HG02623 (cell line): ENCODE measurements around the gene PSMC4.
"Not testable (repeated sequence)": the region's sequence is repeated elsewhere in the genome, so short reads cannot be mapped to it uniquely, and the experiment has no call there.

Source experiments
- ATAC-seq: cut with Tn5 transposase; IDR thresholded peaks from one replicate; pipeline ENCODE4 v1.9.1; 2021; ENCODE audit warnings: moderate library complexity; ENCODE audit not compliant: unreplicated experiment

PSMC4 gene

DNA sequence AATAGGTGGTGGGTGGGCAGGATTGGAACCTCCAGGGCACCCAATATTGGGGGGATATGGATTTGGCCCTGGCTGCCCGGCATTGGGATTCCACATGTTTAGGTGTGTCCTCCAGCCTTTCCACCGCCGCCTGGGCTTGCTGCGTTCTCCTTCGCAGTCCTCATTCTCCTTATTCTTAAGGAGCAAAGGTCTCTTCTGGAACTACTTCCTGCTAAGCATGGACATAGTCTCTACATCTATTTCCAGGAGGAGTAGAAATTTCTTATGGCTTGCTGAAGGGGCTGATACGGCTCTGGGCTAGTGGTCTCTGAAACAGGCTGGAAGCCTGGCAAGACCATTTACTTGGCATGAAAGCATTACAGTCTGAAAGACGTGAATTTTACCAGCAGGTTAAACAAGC, 27.4 kb upstream of the PSMC4 start:
- ATAC-seq: no peak

DNA sequence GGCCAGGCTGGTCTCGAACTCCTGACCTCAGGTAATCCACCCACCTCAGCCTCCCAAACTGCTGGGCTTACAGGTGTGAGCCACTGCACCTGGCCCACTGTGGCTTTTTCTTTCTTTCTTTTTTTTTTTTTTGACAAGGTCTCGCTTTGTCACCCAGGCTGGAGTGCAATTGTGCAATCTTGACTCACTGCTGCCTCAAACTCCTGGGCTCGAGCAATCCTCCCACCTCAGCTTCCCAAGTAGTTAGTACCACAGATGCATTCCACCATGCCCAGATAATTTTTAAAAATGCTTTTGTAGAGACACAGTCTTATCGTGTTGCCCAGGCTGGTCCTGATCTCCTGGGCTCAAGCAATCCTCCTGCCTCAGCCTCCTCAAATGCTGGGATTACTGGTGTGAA, 24.4 kb upstream of the PSMC4 start:
- no peak for ATAC-seq

DNA sequence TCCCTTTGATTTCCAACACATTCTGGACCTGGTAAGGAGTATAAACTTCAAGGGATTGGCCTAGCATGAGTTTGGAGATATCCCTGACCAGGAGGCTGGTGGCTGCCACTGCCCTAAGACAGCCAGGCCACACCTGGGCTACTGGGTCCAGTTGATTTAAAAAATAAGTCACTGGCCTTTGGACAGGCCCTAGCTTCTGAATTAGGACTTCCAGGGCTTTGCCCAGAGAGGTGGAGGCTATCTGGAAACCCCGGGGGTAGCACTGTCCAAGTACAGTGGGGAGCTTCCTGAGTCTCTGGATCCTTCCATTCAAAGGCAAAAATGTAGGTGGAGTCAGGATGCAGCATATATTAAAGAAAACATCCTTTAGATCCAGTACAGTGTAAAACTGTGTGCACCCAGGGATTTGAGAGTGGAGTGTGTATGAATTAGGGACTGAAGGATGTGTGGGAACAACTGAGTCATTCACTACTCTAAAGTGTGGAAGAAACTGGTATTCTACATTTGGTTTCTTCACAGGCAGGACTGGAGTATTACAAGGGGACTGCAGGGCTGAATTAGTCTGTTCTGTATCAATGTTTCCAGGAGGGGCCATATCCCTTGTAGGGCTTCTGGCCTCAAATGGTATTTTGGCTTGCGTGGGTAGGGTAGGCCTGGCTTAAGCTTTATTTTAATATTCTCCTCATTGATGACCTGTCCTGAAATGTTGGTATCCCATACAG, 21.8 kb upstream of the PSMC4 start:
- no peak for ATAC-seq

DNA sequence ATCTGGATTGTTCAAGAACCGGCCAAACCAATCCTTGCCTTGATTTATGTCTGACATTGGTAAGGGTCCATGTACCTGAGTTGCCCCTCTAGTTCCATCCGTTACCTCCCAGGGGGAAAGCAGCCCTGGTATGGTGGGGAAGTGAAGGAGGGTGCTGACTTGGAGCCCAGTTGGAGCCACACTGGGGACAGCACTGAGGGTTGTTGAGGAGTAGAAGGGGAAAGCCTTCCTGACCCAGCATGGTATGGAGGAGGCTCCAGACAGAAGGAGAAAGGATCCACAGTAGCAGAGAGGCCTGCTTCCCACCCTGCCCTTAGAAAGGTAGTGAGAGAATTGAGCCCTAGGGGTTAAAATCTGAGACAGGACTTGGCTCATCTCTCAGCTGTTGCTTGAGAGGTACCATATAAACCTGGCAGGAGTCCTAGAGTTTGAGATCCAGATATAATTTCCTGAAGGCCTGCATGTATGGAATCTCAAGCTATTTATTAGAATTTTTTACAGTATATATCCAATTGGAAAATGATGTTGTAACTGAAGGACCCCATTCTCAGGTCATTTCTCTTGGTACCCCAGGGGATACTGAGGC, 19.8 kb upstream of the PSMC4 start:
- no peak for ATAC-seq

DNA sequence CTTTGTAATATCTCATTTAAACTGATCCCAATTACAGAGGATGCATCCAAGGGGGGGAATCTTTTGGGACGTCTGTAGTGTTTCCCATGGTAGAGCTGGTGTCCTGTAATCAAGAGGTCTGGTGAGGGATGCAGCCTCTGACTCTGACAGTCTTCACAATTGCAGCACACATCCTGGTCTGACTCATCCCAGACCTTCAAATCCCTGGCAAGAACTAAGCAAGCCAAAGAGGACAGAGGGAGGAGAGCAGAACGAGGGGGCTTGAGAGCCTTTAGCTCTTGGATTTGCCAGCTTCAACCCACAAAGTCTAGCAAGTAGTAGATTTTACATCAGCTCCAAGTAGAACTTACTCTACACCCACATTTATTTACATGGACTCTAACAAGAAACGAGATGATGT, 19.3 kb upstream of the PSMC4 start:
- ATAC-seq: no peak

DNA sequence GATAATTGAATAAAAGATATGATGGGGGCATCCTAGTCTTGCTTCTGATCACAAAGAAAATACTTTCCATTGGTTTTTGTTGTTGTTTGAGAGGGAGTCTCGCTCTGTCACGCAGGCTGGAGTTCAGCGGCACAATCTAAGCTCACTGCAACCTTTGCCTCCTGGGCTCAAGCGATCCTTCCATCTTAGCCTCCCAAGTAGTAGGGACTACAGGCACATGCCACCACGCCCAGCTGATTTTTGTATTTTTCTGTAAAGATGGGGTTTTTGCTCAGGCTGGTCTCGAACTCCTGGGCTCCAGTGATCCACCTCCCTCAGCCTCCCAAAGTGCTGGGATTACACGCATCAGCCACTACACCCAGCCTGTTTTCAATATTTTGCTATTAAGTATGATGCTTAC, 17.1 kb upstream of the PSMC4 start:
- no peak for ATAC-seq

DNA sequence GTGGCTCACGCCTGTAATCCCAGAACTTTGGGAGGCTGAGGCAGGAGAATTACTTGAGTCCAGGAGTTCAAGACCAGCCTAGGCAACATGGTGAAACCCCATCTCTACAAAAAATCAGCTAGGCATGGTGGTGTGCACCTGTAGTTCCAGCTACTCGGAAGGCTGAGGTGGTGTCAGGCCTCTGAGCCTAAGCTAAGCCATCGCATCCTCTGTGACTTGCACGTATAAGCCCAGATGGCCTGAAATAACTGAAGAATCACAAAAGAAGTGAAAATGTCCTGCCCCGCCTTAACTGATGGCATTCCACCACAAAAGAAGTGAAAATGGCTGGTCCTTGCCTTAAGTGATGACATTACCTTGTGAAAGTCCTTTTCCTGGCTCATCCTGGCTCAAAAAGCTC, 13.1 kb upstream of the PSMC4 start:
- ATAC-seq: not testable (repeated sequence)

DNA sequence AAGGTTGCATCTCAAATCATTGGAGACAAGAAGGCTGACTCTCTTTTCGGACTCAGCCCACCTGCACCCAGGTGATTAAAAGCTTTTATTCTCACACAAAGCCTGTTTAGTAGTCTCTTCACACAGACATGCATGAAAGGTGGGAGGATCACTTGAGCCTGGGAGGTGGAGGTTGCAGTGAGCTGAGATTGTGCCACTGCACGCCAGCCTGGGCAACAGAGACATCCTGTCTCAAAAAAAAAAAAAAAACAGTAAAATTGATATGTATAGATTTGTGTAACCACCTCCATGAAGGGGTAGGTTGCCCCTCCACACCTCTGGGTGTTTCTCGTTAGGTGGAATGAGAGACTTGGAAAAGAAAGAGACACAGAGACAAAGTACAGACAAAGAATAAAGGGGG, 12.0 kb upstream of the PSMC4 start:
- ATAC-seq: not testable (repeated sequence)

DNA sequence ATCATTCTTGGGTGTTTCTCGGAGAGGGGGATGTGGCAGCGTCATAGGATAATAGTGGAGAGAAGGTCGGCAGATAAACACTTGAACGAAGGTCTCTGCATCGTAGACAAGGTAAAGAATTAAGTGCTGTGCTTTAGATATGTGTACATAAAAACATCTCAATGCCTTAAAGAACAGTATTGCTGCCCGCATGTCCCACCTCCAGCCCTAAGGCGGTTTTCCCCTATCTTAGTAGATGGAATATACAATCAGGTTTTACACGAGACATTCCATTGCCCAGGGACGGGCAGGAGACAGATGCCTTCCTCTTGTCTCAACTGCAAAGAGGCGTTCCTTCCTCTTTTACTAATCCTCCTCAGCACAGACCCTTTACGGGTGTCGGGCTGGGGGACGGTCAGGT, 11.6 kb upstream of the PSMC4 start:
- not testable (repeated sequence) for ATAC-seq

DNA sequence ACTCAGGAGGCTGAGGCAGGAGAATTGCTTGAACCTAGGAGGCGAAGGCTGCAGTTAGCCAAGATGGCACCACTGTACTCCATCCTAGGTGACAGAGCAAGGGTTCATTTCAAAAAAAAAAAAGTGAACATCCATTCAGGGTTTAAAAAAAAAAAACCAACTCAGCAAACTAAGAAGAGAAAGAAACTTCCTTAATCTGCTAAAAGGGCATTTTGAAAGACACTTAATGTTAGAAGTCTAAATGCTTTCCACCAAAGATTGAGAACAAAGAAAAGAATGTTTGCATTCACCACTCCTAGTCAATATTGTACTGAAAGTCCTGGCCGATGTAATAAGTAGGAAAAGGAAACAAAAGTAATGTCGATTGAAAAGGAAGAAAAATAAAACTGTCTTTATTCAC, 7.1 kb upstream of the PSMC4 start:
- no peak for ATAC-seq

DNA sequence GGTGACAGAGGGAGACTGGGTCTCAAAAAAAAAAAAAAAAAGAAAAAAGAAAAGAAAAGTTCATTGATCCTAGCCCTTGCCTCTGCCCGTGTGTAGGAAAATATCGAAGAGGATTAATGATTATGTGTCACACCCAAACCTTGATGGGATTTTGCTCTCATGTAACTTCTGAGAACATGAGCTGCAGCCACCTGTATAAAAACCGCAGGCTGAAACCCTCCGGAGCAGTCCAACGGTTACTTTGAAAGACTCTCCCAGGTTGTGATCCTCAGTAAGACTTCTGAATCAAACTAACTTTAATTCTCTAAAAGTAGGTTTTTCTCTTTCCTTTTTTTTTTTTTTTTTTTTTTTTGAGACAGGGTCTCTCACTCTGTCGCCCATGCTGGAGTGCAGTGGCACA, 4.3 kb upstream of the PSMC4 start:
- ATAC-seq: no peak

DNA sequence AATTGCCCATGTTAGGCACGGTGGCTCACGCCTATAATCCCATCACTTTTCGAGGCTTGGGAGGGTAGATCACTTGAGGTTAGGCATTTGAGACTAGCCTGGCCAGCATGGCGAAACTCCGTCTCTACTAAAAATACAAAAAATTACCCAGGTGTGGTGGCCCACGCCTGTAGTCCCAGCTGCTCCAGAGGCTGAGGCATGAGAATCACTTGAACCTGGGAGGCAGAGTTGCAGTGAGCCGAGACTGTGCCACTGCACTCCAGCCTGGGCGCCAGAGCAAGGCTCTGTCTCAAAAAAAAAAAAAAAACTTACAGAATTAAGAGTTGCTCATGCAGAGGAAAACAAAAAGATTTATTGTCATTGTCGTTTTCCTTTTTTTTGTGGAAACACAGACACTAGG, 3.4 kb upstream of the PSMC4 start:
- no peak for ATAC-seq

DNA sequence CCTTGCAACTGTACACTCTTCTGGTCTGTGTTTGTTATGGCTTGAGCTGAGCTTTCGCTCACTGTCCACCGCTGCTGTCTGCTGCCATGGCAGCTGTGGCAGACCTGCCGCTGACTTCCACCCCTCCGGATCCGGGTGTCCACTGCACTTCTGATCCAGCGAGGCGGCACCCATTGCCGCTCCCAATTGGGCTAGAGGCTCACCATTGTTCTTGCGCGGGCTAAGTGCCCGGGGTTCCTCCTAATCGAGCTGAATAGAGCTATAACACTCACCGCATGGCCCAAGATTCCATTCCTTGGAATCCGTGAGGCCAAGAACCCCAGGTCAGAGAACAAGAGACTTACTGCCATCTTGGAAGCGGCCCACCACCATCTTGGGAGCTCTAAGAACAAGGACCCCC, 2.2 kb upstream of the PSMC4 start:
- no peak for ATAC-seq

DNA sequence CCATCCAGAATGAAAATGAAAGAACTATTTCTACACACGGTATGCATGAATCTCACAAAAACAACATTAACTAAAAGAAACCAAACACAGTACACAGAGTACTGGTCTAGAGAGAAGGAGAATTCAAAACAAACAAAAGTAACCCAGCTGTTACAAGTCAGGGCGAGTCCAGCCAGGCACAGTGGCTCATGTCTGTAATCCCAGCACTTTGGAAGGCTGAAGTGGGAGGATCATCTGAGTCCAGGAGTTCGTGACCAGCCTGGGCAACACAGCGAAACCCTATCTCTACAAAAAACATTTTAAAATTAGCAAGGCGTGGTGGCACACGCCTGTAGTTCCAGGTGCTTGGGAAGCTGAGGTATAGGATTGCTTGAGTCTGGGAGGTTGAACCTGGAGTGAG, 1.7 kb upstream of the PSMC4 start:
- no peak for ATAC-seq

DNA sequence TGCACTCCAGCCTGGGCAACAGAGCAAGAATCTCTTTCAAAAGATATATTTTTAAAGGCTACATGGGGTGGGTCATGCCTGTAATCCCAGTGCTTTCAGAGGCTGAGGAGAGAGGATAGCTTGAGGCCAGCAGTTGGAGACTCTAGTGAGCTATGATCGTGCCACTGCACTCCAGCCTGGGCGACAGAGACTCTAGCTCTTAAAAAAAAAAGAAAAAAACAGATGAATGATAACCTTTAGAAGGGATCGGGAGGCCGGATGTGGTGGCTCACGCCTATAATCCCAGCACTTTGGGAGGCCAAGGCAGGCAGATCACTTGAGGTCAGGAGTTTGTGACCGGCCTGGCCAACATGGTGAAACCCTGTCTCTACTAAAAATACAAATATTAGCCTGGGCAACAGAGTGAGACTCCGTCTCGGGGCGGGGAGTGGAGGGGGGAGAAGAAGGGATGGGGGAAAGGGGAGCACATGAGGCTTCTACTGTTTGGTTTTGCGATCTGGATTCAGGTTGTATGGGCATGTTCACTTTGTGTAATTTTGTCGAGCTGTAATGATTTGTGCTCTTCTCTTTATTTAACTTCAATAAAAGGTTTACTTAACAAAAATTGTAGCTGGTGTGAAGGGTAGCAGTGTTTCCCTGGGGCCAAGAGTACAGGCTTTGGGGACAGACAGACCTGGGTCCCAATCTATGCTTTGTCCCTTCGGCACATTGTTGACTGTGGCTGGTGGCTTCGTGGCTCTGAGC, 1.1 kb upstream of the PSMC4 start:
- no peak for ATAC-seq

DNA sequence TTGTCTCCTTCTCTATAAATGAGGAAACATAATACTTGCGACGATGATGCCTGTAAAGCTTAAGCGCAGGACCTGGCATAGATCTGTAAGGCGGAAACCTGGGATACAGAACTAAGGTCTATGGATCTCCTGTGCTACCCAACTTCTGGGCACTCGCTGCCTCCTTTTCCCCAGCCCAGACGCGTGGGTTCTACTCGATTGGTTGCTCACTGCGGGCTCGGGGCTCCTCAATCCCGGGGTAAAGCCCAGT, 615 bp upstream of the PSMC4 start:
- no peak for ATAC-seq

DNA sequence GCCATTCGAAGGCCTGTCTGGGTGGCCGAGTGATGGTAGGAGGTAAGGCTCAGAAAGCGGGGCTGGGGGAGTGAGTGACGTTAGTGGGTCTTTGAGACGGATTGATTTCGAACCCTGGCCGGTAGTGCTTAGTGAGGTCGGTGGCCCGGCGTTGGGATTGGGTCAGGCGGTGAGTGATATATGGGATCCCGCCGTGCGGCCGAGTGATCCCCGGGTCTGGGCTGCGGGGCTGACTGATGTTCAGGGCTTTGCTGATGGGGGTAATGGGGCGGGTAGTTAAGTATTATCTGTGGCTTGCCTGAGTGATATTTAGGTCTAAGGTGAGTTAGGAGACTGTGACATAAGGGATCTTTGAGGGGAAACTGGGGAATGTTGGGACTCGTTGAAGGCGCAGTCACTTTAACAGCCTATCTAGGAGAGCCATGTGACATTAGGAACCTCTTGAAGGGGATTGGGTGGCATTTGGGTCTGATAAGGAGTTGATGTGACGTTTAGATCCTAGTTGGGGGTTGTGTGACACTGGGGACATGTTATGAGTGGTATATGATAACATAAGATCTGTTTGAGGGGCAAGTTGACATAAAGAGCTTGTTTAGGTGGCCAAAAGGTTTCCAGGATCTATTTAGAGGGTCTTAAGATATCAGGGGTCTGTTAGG, 543 bp downstream of the PSMC4 start:
- ATAC-seq: no peak

DNA sequence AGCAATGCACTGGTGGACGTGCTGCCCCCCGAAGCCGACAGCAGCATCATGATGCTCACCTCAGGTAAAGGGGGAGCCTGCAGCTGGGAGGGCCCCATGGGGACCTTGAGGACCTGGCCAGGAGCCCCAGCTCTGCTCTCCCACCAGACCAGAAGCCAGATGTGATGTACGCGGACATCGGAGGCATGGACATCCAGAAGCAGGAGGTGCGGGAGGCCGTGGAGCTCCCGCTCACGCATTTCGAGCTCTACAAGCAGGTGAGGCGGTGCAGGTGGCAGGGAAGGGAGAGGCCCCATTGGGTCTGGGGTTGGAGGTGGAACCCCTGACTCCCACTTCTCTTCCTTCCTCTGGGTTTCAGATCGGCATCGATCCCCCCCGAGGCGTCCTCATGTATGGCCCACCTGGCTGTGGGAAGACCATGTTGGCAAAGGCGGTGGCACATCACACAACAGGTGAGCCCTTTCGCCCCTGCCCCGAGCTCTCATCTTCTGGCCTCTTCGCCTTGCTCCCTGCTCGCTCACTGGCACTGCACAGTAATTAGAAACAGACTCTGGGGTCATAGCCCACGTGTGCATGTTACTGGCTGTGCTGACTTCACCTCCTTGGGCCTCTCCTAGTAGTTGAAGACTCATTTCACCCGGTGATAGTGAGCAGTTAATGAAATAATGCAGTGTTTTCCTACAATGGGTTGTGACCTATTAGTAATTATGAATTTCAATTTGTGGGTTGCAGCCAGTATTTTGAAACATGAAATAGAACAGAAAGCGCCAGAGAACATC, 3.6 kb downstream of the PSMC4 start:
- ATAC-seq: no peak

DNA sequence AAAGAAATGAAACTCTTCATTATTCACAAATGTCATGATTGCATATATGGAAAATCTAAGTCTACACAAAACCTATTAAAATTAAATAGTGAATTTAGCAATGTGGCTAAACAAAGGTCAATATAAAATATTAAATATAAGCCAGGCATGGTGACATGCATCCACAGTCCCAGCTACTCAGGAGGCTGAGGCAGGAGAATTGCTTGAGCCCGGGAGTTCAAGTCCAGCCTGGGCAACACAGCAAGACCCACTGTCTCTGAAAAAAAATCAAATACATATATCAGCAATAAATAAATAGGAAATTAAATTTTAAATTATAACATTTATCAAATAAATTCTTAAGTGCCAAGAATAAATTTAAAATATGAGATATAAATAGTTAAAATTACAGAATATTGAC, 11.9 kb downstream of the PSMC4 start:
- ATAC-seq: no peak

DNA sequence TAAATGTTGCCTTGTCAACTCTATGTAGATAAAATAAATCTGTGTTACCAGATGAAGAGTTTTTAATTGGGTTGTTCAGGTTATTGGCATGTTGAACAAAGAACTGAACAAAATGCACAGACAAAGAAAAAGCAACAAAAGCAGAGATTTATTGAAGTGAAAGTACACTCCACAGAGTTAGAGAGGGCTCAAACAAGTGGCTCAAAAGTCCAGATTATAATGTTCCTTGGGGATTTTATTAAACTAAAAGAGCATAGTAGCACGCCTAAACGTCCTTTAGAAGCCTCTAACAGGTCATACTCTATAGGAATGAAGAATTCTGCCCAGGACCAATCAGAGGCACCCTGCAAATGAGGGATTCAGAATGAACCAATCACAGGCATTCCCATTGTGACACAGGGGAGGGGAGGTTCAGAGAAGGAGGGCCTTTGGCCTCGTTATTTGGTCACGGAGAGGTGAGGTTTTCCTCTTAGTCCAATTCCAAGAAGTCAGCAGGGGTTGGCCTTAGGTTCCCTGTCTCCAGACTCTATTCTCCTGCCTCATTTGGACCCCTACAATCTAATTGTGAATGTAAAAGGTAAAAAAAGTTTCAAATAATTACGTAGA, 12.8 kb downstream of the PSMC4 start:
- no peak for ATAC-seq

DNA sequence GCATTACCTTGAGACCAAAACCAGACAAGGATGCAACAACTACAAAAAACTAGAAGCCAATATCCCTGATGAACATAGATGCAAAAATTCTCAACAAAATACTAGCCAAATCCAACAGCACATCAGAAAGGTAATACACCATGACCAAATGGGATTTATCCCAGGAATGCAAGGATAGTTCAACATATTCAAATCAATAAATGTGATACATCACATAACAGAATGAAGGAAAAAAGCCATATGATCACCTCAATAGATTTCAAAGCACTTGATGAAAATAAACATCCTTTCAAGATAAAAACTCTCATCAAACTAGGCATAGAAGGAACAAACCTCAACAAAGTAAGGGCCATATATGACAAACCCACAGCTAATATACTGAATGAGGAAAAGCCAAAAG, 15.7 kb downstream of the PSMC4 start:
- no peak for ATAC-seq
